ACC112 (cell line): ENCODE data around the gene ADORA2B.

Experiments
- H2AFZ ChIP-seq: fragments of 200-600 bp; sonication (generic); one replicate; pipeline ENCODE4 v1.6.0; 2017; ENCODE audit warnings: antibody characterized with exemption, low read length; ENCODE audit not compliant: unreplicated experiment
- H3K27ac ChIP-seq: fragments of 200-600 bp; sonication (generic); 2 replicates; pipeline ENCODE4 v1.5.1; 2014; ENCODE audit warnings: low read depth, mild to moderate bottlenecking, antibody characterized with exemption, low read length, moderate library complexity
- H3K27me3 ChIP-seq: fragments of 200-600 bp; sonication (generic); 2 replicates; pipeline ENCODE4 v1.6.1; 2014; ENCODE audit warnings: mild to moderate bottlenecking, antibody characterized with exemption, low read length, moderate library complexity, mixed read lengths; ENCODE audit not compliant: insufficient read depth
- H3K36me3 ChIP-seq: fragments of 200-600 bp; sonication (generic); 2 replicates; pipeline ENCODE4 v1.6.1; 2016; ENCODE audit warnings: mild to moderate bottlenecking, antibody characterized with exemption, low read length, moderate library complexity, mixed read lengths; ENCODE audit not compliant: insufficient read depth
- H3K4me1 ChIP-seq: fragments of 200-600 bp; sonication (generic); one replicate; pipeline ENCODE4 v1.6.1; 2016; ENCODE audit warnings: low read length, mixed read lengths; ENCODE audit not compliant: insufficient read depth, unreplicated experiment, control insufficient read depth
- H3K4me3 ChIP-seq: fragments of 200-600 bp; sonication (generic); 2 replicates; pipeline ENCODE4 v1.5.1; 2014; ENCODE audit warnings: mild to moderate bottlenecking, low read depth, low read length
- H3K79me2 ChIP-seq: fragments of 200-600 bp; sonication (generic); one replicate; pipeline ENCODE4 v1.6.0; 2016; ENCODE audit warnings: low read length; ENCODE audit not compliant: control insufficient read depth, unreplicated experiment, insufficient read depth

The ADORA2B gene

GRCh38 chr17:16007439-16007838 is 62.5 kb downstream of the ADORA2B start:
- H3K4me1 ChIP-seq = peaks cover 4% of the 10 kb centered on the region
- no peak overlapping the region for H2AFZ ChIP-seq

GRCh38 chr17:16013943-16014407 is 69.0 kb downstream of the ADORA2B start:
- H3K4me1 ChIP-seq = peaks cover 22% of the 10 kb centered on the region
- H3K4me3 ChIP-seq = peak overlapping the region; percentile 30; the same call in 1 of the 2 replicates
- H3K36me3 ChIP-seq = peaks cover 32% of the 10 kb centered on the region
- H3K79me2 ChIP-seq = peaks cover 21% of the 10 kb centered on the region
- no peaks in the 10 kb centered on the region for H3K27me3 ChIP-seq
- H3K27ac ChIP-seq = peak overlapping the region; percentile 55
- no peak overlapping the region for H2AFZ ChIP-seq

More at GRCh38 chr17:16007439-16007838, 62.5 kb downstream of the ADORA2B start:
- Histone ChIP-seq H3K27ac (no peak overlapping the region), H3K27me3 (no peaks in the 10 kb centered on the region), H3K4me3 (no peak overlapping the region), H3K79me2 (peaks cover 20% of the 10 kb centered on the region), H3K36me3 (peaks cover 59% of the 10 kb centered on the region)

- Histone ChIP-seq H3K36me3 (peaks cover 18% of the 10 kb centered on the region), H3K27me3 (no peaks in the 10 kb centered on the region), H3K27ac (no peak overlapping the region), H3K4me3 (no peak overlapping the region), H2AFZ (no peak overlapping the region), H3K79me2 (peaks cover 21% of the 10 kb centered on the region), H3K4me1 (peaks cover 5% of the 10 kb centered on the region)
These were observed 74.4 kb downstream of the ADORA2B start for GRCh38 chr17:16019347-16019746.

GRCh38 chr17:16023881-16024280 is 79.0 kb downstream of the ADORA2B start:
- Histone ChIP-seq H3K36me3 (peaks cover 44% of the 10 kb centered on the region), H2AFZ (no peak overlapping the region), H3K4me3 (no peak overlapping the region), H3K79me2 (peaks cover 13% of the 10 kb centered on the region), H3K27ac (no peak overlapping the region), H3K27me3 (no peaks in the 10 kb centered on the region), H3K4me1 (peaks cover 19% of the 10 kb centered on the region)

GRCh38 chr17:16025202-16025601 is 80.3 kb downstream of the ADORA2B start:
- H3K36me3 ChIP-seq = peaks cover 53% of the 10 kb centered on the region
- no peak overlapping the region for H2AFZ ChIP-seq
- H3K79me2 ChIP-seq = peaks cover 10% of the 10 kb centered on the region

More at GRCh38 chr17:16025202-16025601, 80.3 kb downstream of the ADORA2B start:
- Histone ChIP-seq H3K27me3 (no peaks in the 10 kb centered on the region), H3K4me3 (no peak overlapping the region), H3K27ac (no peak overlapping the region), H3K4me1 (peaks cover 28% of the 10 kb centered on the region)
